Fibroblast of skin of abdomen (primary cell): ENCODE data around the gene MIER3.

Source experiments
- DNase-seq: peaks from one replicate; pipeline ENCODE4 v3.0.0-alpha.2; 2013

Gene MIER3

DNA sequence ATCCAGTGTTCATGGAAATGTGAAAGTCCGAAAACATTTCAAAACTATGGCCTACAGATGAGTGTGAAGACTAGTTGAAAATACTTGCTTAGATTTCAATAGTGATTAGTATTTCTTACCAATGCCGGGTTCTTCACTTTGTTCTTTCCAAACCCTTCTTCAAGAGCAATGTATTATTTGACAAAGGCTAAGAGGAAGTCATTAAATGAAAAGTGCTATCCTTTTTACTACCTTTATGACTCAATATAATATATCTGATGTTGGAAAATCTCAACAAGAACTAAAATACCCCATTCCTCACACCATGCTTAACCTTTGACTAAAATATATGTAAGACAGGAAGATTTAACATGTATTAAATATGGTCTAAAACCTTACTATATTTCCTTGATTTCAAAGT is 6.7 kb upstream of the MIER3 start:
- DNase-seq, result no peak

GRCh38 chr5:56954262-56954661 is 2.3 kb upstream of the MIER3 start:
- no peak for DNase-seq

- DNase-seq, result peak; percentile 6
Observed at GRCh38 chr5:56951126-56951945, 587 bp downstream of the MIER3 start.

DNA sequence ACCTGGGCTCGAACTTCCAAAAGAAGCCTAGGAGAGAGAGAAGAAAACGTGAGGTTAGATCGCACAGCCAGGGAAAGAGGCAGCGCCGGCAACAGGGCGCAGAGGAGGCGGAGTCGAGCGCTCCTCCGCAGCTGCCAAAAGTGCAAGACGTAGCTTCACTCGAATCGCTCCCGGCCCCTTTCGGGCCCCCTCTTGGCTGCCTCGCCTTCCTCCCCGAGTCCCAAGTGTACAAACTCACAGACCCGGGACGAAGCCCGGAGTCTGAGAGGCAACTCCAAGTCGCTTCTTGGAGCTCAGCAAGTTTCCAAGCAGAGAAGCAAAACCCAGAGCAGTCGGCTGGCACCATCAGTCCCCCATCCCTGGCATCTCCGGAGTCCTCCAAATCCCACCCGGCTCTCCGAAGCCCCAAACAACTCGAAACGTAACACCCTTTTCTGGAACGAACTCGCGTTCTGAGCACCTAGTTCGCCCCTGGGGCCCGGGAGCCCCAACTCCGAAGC is 1.2 kb downstream of the MIER3 start:
- peak; percentile 73 for DNase-seq

DNA sequence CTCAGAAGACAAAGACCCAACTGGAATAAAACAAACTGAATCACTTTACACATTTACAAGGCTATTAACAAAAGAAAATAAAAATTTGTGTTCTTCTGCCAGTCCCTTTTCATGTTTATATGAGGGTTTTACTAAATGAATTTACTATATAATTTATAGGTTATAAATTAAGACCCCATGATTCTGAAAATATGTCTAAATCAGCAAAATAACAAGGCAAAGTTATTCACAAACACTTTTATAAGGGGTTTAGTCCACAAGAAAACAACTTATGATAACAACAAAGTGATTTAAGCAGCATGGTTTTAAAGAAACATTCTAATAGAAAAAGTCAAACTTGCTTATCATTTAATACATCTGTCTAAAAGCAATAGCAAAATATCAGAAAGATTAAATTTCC is 4.9 kb downstream of the MIER3 start:
- DNase-seq, result no peak

GRCh38 chr5:56941981-56942380 is 9.9 kb downstream of the MIER3 start:
- peak; percentile 73 for DNase-seq

DNA sequence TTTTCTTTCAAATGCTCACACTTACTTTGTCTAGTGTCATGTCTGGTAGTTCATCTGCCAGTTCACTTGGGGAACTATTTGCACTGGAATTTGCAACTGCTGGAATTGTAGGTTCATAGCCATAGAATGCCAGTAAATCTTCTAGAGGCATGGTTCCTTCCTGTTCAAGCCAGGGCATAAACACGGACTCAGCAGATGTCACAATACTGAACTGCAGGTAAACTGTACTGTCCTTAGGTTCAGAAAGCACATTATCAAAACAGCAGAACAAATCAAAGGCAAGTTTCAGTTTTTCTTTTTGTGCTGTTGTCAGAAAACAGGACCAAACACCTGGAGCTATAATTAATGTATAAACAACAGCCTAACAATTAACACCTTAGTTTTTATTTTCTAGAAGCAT is 13.1 kb downstream of the MIER3 start:
- no peak for DNase-seq

- no peak for DNase-seq
Observed at GRCh38 chr5:56934325-56934724, 17.6 kb downstream of the MIER3 start.

DNA sequence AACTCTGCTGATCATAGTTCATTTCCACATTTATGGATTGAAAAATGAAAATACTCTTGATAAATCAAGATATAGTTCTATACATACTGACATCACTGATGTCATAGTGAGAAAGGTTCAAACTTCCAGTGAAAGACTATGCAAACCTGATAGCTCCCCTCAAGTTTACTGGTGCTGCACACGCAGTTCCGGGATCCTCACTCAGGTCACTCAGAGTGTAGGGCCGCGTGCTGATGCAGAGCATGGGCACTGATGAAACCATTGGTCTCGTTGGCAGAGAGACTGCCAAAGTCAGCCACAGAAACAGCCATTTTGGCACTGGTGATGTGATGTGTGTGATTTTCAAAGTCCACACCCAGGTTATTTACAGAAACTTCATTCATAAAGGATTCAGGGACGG is 29.0 kb downstream of the MIER3 start:
- DNase-seq, result no peak

- no peak for DNase-seq
Observed at GRCh38 chr5:56919942-56920662, 31.8 kb downstream of the MIER3 start.

GRCh38 chr5:56918054-56918453 is 33.9 kb downstream of the MIER3 start:
- no peak for DNase-seq

DNA sequence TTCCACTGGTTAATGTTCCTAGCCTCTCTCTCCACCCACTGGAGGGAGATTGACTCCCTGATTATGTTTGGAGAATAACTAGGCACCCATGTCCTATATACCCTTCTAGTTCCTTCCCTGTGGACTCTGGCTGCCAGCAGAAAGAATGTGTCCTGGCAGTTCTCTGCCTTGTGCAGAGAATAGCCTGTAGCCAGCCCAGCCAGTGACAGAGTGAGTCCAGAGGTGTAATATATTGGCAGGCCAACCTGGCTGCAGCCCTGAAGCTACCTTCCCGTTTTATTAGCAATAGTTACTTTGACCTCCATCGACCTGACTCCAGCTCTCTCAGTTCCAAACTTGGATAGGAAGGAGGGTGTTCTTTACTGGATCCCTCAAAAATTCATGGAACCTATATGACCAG is 34.4 kb downstream of the MIER3 start:
- DNase-seq, result no peak

- no peak for DNase-seq
Observed at GRCh38 chr5:56914678-56915077, 37.2 kb downstream of the MIER3 start.

GRCh38 chr5:56913766-56914165 is 38.2 kb downstream of the MIER3 start:
- DNase-seq, result no peak

DNA sequence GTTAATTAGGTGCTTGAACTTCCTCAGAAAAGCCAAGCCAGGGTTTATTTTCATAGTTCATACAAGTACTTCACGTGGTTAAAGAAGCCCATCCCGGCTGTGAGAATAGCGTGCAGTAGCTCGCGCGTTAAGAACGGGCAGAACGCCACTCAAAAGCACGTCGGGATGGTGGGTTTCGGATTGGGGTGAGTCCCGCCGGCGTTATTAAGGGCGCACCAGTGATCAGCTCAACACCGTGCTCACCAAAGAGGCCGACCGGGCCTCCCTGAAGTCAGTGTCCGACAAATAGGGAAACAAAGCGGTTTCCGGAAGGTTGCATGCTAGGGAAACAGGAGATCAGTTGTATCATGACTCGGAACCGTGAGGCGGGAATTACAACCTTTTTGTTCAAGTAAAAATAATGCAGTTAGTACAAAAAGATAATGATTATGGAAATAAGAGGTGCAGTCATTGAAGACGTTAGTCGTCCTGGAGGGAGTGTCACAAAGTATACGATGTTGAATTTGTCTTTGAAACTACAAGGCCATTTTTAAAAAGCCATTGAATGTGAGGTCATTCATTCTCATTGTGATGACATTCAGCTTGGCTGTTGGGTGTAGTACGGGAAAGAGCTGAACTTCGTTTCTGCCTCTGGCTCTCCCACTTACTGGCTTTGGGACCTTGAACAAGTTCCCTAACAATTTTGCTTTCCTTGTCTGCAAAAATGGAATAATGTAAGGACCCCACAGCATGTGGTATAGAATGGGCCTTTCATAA is 41.5 kb downstream of the MIER3 start:
- peak; percentile 65 for DNase-seq

GRCh38 chr5:56909294-56910209 is 42.4 kb downstream of the MIER3 start, which contains the start of gene SETD9:
TSS of gene SETD9 (plus strand) at chr5:56909596. CDS start at chr5:56909646, 50 bp downstream.
- DNase-seq, result peak; percentile 98

DNA sequence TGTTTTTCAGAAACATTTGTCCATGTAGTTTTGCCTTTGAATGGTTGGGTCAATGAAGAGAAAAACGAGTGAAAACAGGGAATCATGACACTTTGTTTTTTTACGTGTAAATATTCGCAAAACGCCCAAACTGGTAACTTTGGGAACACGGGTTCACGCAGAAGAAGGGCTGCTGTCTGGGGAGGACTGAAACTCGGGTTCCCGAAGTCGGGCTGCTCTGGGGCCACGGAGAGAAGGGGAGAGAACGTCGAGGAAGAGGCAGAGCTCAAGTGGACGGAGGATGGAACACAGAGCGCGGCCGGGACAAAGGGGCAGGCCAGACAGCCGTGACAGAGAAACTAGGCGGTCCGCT is 43.0 kb downstream of the MIER3 start:
- DNase-seq, result no peak

- peak; percentile 34 for DNase-seq
Observed at GRCh38 chr5:56900858-56901578, 50.9 kb downstream of the MIER3 start.

GRCh38 chr5:56900395-56900794 is 51.5 kb downstream of the MIER3 start:
- DNase-seq, result peak; percentile 39

DNA sequence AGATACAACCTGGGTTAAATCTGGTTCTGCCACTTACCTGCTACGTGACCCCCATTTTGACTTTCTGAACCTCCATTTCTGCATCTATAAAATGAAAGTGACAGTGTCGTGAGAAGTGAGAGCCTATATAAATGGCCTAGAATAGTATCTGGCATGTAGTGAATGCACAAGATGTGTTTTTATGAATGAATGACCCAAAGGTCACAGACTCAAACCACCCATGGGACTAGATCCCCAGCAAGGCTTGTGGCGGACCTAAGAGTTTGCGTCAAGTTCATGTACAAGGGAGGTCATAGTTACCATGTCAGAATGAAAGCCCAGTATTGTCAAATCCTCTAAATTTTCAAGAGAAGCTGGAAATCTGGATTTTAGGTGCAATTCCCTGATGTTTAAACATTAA is 53.7 kb downstream of the MIER3 start:
- DNase-seq, result no peak

- no peak for DNase-seq
Observed at GRCh38 chr5:56896763-56897162, 55.2 kb downstream of the MIER3 start.
